HG02970 (cell line): ENCODE measurements around the gene SFMBT1.

Experiments used
- ATAC-seq: cut with Tn5 transposase; IDR thresholded peaks from one replicate; pipeline ENCODE4 v1.9.1; 2021; ENCODE audit warnings: mild to moderate bottlenecking, moderate library complexity, moderate number of reproducible peaks; ENCODE audit not compliant: unreplicated experiment, low FRiP score

The SFMBT1 gene

DNA sequence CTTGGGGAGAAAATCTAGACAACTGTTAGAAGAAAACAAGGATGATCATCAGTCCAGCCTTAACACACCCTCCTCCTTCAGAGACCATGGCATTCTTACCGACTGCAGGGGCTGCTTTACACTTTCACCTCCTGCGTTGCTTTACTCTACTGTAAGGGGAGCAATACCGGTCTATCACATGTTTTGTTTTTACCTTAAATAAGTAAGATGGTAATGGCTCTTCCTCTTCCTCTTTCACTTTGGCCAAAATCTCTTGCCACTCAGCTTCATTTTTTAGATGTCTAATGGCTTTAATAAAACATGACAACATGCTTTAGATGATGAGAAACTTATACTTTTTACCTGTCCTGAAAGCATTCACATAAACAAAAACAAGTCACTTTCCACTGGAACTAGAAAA is 115.1 kb downstream of the SFMBT1 start:
- no peak for ATAC-seq

DNA sequence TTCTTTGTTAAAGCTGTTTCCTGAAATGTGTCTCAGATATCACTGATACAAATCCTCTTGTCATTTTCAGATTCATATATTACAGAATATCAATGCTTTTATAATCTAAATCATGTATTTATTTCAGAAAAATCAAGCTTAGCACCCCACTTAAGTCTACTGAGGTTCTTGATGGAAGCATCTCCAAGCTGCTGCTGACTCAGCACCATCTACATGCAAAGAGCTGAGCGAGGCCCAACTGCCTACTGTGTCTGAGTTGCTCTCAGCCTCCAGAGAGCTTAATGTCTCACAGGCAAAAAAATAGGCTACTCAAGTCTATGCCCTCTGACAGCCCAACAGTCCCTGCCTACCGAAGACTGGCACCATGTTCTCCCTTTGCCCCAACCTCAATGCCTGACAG is 119.3 kb downstream of the SFMBT1 start:
- no peak for ATAC-seq

DNA sequence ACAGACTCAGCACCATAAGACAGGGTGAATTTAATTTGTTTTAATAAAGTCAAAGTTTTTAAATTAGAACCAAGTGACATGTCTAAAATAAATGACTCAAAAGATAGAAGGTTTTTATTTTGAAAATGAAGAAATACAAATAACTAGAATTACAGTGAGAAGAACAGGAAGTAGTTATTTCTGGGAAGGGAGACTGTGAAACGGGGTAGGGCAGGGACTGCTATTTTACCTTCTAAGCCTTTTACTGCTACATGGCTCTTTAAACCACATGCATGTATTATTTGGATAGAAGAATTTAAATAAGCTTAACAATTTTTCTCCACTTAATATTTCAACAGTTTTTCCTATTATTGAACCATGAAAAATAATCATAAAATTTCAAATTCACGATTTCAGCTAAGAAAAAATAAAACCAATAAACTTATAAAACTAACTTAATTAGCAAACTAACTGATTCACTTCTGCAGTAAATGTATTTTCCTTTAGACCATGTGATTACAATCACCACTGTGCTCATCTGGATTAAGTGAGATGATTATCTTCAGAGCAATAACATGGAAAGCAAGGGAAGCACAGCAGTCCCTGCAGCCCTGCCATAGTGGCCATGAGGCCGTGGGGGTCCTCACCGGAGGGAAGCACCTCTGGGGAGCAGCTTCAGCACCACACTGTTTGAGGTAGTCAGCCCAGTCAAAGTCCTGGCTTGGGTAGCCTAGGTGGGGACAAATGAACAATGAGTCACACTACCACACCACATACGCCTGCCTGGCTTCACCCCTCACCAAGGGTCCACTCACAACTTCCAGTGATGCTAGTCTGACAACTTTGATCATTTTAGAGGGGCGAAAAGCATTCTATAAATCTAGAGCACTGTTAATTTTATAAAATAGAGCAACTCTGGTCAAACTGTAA is 120.2 kb downstream of the SFMBT1 start:
- ATAC-seq, result no peak

DNA sequence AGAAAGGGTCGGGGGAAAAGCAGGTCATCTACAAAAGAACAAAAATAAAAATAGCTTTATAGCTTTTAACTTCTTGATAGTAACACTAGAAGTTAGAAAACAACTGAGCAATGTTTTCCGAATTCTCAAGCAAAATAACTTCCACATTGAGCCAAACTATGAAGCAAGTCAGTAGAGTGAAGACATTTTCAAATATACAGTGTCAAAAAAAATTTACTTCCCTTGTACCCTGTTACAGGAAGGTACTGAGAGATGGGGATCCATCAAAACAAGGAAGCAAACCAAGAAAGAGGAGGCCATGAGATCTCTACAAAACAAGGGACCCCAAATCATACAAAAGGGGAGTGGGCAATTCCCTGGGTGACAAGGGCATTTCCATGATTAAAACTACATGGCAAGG is 121.9 kb downstream of the SFMBT1 start:
- no peak for ATAC-seq

DNA sequence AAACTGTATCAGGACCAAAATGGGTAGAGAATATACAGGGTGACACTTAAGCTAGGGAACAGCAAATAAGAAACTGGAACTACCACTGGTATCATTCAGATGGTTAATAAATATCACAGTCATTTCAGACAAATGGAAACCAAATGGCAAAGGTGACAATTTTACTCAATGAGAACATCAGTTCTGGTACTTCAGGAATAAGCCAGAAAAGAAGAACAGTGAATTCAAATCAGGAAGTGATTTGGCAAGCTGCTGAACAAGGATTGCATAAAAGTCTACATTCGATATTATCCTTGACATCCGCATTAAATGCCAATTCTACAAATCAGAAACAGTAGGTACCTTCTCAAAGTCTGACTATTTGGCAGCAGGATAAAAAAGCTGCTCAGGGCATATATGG is 125.0 kb downstream of the SFMBT1 start:
- ATAC-seq, result no peak

DNA sequence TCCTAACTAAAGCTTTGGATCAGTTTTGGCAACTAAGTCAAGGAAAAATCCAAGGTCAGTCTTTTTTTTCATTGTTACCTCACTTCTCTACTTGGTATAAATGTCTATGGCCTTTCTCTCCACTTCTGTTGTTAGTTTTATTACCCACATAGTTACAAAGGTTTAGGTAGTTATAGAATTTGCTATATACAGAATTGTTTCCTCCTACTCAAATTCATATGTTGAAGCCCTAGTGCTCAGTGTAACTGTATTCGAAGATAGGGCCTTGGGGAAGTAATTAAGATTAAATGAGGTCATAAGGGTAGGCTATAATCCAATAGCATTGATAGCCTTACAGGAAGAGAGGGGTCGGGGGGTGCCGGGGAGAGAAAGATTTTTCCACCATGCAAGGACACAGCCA is 128.8 kb downstream of the SFMBT1 start:
- no peak for ATAC-seq

DNA sequence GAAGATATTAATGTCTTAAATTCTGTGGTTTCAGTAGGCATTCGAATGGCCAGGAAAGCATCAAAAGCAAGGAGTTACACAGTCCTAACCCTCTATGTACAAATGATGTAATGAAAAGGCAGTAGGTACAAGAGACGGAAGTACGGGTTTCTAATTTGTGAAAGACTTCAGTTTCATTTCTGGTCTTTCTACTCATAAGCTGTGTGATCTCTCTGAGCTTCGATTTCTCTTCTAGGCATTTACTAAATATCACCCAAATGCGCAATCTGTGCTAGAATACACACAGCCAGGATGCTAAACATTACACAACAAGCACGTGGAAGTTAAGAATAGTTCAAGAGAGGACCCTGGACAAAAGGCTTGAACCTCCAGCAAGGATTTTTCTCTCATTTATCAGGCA is 130.6 kb downstream of the SFMBT1 start:
- ATAC-seq, result no peak

DNA sequence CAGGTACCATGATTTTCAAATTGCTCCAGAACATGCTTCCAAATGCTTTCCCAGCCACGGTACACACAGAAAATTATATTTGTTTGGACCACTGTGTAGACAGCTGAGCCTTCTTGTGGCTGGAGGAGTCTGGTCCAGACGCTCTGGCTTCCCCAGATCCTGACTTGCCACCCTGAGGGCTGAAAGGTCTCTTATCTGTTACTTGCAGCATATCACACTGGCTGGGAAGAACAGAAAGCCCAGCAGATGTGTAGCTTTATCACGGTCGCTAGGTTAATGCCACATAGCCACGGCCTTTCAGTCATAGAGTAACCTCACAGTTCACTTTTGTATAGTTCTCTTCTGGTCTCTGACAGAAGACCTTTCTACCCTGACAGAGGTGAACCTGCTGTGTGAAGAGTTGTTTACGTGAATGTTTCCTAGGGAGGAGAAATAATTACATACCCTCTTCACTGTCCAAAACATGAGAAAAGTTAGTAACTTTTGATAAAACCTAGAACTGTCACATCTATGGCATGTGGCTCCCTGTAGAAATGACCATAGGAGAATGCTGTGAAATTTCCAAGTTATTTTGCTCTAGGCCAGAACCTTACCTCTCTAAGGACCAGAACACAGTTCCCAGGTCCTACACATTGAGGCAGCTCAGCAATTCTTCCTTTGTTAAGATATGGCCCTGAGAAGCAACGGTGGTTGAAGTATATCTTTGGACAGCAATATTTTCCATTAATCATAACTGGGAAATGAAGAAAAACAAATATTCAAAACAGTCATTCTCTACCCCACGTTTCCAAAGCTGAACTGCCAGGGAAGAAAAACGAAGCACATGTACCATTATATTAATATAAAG is 132.8 kb downstream of the SFMBT1 start:
- ATAC-seq, result no peak

DNA sequence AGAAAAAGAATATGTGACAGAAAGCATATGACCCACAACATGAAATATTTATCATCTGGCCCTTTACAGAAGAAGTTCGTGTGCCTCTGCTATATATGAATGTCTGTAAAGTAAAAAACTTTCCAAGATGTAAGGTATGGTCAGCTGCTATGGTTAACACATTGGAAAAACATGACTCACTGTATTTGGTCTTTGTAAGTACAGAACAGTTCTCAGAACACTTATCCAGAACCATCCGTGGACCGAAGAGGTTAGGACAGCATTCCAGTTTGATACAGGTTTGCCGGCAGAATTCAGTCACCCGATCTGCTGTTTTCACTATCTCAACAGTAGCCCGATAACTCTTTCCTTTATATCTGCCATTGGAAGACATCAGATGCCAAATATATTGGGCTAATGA is 135.1 kb downstream of the SFMBT1 start:
- ATAC-seq, result no peak

DNA sequence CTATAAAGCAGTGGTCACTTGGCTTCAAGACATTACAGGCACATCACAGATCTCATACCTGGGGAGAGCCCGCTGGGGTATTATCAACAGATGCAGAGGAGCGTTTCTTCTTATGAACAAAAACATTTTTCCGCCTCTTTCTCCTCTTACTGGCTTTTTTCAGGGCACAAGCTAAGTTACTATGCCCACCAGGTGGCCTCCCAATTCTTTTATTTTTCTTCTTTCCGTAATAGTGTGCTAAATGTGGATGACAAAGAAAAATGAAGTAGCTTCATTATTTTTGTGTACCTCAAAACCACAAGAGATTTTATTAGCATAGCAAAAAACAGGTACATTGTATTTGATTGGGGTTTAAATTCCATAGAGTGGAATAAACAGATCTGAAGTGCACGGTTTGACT is 138.4 kb downstream of the SFMBT1 start:
- no peak for ATAC-seq

DNA sequence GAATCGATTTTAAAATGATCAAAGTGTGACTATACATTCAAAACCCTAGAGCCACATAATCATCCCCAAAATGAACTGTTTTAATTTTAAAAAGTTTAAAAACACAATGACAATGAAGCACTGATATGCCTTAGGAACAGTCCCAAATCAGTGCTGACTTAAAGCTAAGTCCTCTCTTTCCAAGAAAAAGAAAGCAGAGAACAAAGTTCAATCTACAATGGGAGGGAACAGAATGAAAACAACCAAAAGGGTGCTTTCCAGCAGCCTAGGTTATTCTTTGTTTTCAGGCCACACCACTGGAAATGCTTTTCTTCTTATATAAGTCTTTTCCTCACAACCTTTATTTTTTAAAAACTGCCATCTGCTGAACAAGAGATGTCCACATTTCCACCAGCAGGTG is 141.3 kb downstream of the SFMBT1 start:
- ATAC-seq, result no peak

DNA sequence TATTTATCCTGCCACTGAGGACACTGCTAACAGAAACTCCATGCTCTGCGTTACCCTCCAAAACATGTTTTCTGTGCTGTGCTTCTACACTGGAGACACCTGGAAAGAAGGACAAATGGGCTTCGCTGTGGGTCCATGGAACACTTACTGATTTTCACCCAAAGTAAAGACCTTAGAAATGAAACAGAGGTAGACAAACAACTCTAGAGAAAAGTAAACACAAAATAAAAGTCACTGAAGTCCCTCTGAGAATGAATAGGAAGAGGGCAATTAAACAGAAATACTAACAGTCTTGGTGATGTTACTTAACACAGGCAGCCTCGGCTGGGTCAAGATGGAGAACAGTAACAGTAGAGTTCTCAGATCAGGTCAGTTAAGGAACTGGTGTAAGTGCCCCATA is 141.9 kb downstream of the SFMBT1 start:
- no peak for ATAC-seq

DNA sequence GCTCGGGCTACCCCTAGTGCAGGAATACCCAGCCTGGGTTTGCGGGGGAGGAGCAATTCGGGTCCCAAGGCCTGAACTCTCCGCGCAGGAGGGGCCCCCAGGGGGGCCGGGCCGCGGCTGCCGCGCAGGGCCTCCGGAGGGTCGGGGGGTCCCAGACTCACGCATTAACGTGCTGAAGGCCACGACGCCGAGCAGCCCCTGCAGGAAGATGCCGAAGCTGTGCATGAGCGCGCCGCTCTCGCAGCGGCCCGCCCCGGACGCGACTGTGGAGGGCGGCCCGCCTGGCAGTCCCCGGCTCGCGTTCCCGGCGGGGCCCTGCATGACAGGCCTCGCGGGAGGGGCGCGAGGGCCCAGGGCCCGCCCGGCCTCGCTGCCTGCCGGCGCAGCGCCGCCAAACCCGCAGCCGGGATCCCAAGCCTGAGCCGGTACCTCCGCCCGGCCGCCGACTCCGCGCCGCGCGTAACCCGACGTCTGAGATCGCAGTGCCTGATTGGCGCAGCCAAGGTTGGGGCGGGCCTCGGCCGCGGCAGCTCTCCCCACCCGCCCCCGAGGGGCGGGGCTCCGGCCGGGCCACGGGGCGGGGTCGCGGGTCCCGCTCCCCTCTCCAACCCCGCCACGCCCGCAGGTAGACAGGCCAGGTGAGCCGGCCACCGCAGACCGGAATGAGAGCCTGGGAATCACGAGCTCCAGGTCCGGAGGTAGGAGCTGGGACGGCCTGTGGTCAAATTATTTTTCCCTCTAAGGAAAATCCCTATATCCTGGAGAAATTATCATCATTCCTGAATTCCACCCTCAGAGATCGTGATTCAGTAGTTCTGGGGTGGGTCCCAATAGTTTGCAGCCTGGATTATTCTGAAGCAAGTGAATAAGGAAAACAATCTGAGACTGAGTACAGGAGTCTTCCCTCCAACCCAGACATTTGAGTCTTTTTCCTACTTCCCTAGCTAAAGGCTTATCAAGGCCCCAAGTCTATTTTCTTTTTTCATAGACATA is 148.4 kb downstream of the SFMBT1 start, which contains the start of gene STIMATE:
Gene STIMATE (minus strand): TSS at position 419 of the 993 bp plus-strand sequence. CDS start 98 bp downstream, at position 321.
- ATAC-seq, result peak; percentile 69

DNA sequence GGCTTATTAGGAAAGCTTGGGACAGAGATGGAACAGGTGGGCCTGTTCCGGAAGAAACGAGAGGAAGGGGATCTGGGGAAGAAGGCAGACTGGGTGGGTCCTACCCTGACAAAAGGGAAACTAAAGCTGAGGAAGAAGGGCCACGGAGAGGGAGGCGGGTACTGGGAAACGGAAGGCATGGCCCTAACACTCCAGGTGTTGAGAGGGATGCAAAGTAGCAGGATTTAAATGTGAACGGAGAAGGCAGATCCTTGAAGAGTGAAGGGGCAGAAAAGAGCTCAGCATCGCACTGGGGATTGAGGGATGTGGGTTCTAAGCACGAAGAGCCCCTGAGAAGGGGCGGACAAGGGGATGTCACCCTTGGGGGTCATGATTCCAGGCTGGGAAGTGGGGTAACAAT is 149.3 kb downstream of the SFMBT1 start:
- ATAC-seq, result no peak

DNA sequence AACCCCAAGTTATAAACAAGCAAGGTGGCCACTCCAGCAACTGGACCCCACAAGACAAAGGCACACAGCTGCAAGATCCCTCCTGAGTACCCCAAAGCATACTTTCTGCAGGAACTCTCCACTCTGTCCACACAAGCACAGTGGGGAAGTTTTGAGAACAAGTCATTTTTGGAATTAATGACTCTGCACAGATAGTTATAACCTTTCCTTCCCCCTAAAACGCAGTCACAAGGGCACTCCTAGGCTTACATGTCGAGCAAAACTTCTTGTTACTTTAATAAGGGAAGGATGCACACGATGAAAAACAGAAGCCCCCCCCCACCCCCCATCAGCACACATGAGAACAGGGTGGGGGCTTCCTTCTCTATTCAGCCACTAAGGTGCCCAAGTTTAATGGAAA is 149.7 kb downstream of the SFMBT1 start:
- ATAC-seq, result no peak

DNA sequence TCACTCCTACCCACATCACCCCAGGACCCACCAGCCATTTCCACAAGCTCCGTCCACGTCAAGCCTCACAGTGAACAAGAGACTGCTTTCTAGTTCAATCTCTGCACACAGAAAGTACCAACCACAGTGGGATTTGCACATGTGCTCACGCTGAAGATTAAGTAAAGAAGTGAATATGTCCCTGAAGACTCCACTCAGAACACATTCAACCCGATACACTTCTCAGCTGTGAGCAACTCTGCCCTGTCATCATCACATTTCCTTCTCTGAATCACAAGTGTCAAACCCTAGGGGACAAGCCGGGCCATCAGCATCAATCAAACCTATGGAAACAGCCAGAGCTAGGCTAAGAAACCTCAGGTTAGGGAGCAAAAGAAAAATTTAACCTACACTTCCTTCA is 150.5 kb downstream of the SFMBT1 start:
- ATAC-seq, result no peak

DNA sequence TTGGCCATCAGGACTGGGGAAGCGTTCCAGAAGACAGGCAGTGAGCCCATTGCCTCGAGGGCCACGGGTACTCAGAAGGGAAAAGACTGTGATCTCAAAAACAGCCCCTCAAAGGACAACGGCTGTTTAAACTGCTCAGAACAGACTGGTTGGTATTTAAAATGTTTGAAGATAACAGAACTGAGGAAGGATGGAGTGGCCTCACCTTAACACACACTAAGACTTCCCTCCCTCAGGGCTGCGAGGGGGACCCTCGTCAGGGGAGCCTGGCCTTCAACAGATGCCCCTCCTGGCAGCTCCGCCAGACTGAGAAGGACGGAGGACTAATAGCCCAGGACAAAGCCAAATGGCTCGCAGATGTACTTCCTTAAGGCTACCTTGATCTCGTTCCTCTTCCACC is 151.1 kb downstream of the SFMBT1 start:
- ATAC-seq, result no peak

DNA sequence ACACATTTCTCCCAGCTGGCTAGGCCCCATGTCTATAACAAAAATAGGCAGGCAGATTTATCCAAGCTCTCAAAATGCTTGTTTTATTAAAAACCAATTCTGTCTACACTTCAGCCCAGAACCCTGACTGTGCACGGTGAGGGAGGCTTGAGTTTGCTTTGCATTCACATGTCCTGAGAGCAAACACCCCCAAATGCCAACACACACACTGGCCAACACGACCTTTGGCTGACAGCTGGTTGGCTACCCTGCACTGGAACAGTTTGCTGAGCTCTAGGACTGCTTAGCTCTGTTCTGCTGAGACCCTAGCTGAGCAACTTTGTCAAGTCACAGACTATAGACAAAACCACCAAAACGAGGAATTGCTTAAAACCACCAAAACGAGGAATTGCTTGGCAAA is 152.2 kb downstream of the SFMBT1 start:
- no peak for ATAC-seq

DNA sequence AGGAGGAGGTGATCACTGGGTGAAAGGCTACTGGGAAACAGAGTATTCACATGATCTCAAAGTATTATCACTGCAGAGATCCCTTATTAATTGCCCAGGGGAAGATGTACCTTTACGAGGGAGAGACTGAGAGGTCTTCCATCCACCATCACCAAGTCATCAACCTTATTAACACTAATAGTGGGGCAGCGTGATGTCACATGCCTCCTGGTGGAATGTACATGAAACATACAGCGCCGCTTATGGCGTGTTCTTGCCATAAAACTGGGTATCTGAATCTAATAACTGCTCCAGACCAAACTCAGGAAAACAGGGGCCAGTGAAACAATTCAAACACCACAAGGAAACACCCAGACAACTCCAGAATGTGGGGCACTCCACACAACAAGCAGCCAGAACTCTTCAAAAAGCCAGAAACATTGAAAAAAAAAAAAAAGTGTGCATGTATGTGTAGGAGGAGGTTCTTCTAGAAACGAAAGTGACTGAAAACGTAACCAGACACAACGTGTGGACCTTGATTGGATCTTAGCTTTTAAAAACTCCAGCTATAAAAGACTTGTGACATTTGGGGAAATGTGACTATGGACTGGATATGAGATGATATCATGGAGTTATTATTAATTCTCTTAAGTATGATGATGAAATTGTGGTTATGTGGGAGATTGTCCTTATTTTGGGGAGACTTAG is 153.1 kb downstream of the SFMBT1 start:
- ATAC-seq, result no peak

DNA sequence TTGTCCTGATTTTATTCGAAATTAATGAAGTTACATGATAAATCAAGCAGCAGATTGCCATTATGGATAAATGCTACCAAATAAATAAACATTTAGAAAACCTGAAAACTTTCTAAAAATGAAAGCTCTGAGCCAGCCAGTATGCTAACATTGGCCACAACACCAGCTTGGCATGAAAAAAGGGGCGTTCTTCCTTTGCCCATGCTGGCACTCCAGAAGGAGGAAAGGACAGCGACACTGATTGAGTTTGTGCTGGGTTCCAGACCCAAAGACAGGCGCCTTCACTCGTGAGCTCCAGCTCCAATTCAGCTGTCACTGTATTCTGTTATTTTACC is 153.6 kb downstream of the SFMBT1 start:
- no peak for ATAC-seq
